ENCODE data around the gene AKAP17A. TPM values are rescaled to one million over a fixed set of nuclear protein-coding genes. Genes with fewer than 3 reads are reported as not detected.
A peak's percentile ranks its signal among the peaks of the same experiment; 100 is the strongest.

The AKAP17A gene
- total and polyA plus RNA-seq, 2 of the 8 experiments (the other 6 are each of a cell fraction or from before 2014, with no cell fraction given): 14.0 to 41.2 TPM

DNA sequence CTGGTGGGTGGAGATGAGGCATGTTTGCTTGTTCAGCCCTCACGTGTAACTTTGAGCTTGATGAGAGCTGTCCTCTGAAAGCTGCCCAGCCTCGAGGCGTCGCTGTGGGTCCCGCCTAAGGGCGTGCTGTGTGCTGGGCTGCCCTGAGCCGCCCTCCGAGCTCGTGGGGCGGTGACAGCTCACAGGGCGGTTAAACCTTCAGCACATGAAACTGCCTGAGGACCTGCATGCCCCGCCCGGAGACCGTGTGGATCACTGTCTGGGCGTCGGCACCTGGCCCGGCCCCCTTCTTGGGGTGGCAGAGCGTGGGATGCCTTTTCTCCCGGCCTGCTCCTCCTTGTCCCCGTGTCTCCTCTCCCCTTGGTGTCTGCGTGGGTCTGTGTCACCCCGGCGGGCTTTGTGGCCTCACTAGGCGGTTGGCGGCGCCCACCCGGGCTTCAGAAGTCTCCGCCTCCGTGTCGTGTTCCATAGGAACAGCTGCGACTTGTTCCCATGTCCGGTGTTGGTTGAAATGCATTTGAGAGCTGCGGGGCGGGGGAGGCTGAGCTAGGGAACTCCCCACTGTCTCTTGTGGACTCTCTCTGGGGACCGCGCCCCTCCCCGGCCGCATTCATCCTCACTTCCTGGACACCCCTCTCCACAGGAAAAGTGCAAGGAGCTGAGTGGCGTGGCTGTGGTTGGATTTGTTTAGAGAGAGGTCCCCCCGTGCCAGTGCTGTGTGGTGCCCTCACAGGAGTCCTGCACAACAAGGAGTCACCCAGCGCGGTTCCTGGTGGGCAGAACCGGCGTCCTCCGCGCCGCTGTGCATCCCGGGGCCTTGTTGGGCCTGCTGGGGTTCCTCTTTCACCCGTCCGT, 6.8 kb downstream of the AKAP17A start:
- H2BK5ac ChIP-seq (ENCODE audit: low read depth, low read length): no peak overlapping the region

More for the DNA sequence above, 6.8 kb downstream of the AKAP17A start:
- Histone ChIP-seq H2BK120ac (replicated peaks; ENCODE audit: low read depth, low read length) (no peak overlapping the region), H3K79me2 (ENCODE audit: control insufficient read depth in 1 of 2, insufficient read depth in 2 of 2, low read length in 2 of 2) (peaks cover 4 to 44% of the 10 kb centered on the region in 2 experiments; a peak in 3 of 4 replicates), H3K4me1 (replicated peaks in 1 of 4; ENCODE audit: control insufficient read depth in 3 of 4, insufficient read depth in 4 of 4, low read length in 3 of 4) (no peaks in the 10 kb centered on the region), H4K8ac (ENCODE audit: extremely low read depth, insufficient read depth, low read length) (no peak overlapping the region), H3K9me3 (ENCODE audit: insufficient read depth in 2 of 2, low read depth in 1 of 2, low read length in 1 of 2) (no peaks in the 10 kb centered on the region), H3K4ac (replicated peaks; ENCODE audit: insufficient read length, low read depth, low read length) (no peak overlapping the region), H2BK12ac (ENCODE audit: low read depth, low read length) (no peak overlapping the region), H3K4me3 (ENCODE audit: extremely low read depth in 1 of 4, insufficient read depth in 2 of 4, low read depth in 3 of 4, low read length in 4 of 4) (no peak overlapping the region), H3K18ac (ENCODE audit: extremely low read depth, low read length) (no peak overlapping the region), H3K27me3 (replicated peaks in 1 of 4; ENCODE audit: control insufficient read depth in 3 of 4, extremely low read depth in 1 of 4, insufficient read depth in 3 of 4, low read length in 3 of 4) (0 out of 7 replicates have a peak, but pooled peaks cover 0 to 2% (median 0%) of the 10 kb centered on the region in 4 experiments), H3K4me2 (ENCODE audit: insufficient read depth in 1 of 2, low read depth in 2 of 2, low read length in 2 of 2) (no peak overlapping the region), H3K9ac (replicated peaks in 1 of 4; ENCODE audit: extremely low read depth in 1 of 4, low read depth in 3 of 4, low read length in 3 of 4) (no peak overlapping the region), H3K56ac (replicated peaks; ENCODE audit: insufficient read length, low read depth, low read length) (no peak overlapping the region), H3K36me3 (ENCODE audit: control insufficient read depth in 2 of 4, insufficient read depth in 4 of 4, low read length in 3 of 4) (peaks cover 38 to 89% (median 76%) of the 10 kb centered on the region in 4 experiments), H3K23me2 (ENCODE audit: low read depth, low read length) (no peaks in the 10 kb centered on the region), H3K14ac (ENCODE audit: insufficient read length) (no peak overlapping the region), H2BK20ac (ENCODE audit: low read length) (no peak overlapping the region), H4K91ac (replicated peaks; ENCODE audit: insufficient read length, low read length) (no peak overlapping the region), H2AFZ (ENCODE audit: low read length) (no peak overlapping the region), H3K27ac (ENCODE audit: low read depth, low read length) (no peak overlapping the region), H3K79me1 (ENCODE audit: low read depth, low read length) (peaks cover 20% of the 10 kb centered on the region), H4K20me1 (replicated peaks in 1 of 2; ENCODE audit: control insufficient read depth in 1 of 2, insufficient read depth in 2 of 2, low read length in 2 of 2) (peaks cover 6 to 47% of the 10 kb centered on the region in 2 experiments), H2BK15ac (ENCODE audit: low read length) (no peak overlapping the region), H4K5ac (ENCODE audit: insufficient read length, low read depth, low read length) (no peak overlapping the region), H3K23ac (ENCODE audit: insufficient read length) (no peak overlapping the region), H2AK5ac (ENCODE audit: low read depth, low read length) (no peak overlapping the region)
- WGBS, 2 experiments (ENCODE audit: extremely low coverage in 1 of 2, insufficient coverage in 1 of 2, insufficient read length in 1 of 2, insufficient replicate concordance in 2 of 2, low coverage in 1 of 2, low lambda C conversion rate in 2 of 2, missing lambda C conversion rate in 1 of 2): 94% methylated on average over 35 of the region's 50 CpGs; no CpG with 5 or more reads in 1 of the 2 experiments
- ChIA-PET POLR2A (ENCODE audit: partially characterized antibody) (no interaction called here), CTCF (ENCODE audit: partially characterized antibody) (no interaction called here)
- FAIRE-seq: no peak
- peak in 1 of 2 experiments; percentile 37 for DNase-seq (ENCODE audit: low read depth in 1 of 2, low spot score in 2 of 2)
- no peak for TF ChIP-seq RXRA (IDR thresholded peaks at IDR 0.05; ENCODE audit: insufficient read depth, low read depth, low read length)
- TF ChIP-seq CTBP2 (IDR thresholded peaks at IDR 0.05; ENCODE audit: borderline replicate concordance, insufficient read depth, insufficient read length, low read length): no peak
- TF ChIP-seq BACH1 (IDR thresholded peaks at IDR 0.05; ENCODE audit: low read length): no peak
- no peak for TF ChIP-seq RBBP5 (IDR thresholded peaks at IDR 0.05; ENCODE audit: borderline replicate concordance, low read depth, low read length)
- no peak for TF ChIP-seq FOSL1 (IDR thresholded peaks at IDR 0.05; ENCODE audit: insufficient read depth, low read depth, low read length)
- TF ChIP-seq CHD2 (IDR thresholded peaks at IDR 0.05; ENCODE audit: low read length): no peak
- no peak for TF ChIP-seq EP300 (IDR thresholded peaks at IDR 0.05; ENCODE audit: borderline replicate concordance in 1 of 2, low read depth in 2 of 2, low read length in 2 of 2)
- TF ChIP-seq RFX5 (IDR thresholded peaks at IDR 0.05; ENCODE audit: borderline replicate concordance, low read depth, low read length): no peak

Data from H1 (cell line).